Heart left ventricle (tissue), 16 donors: ENCODE data around the gene CBX4. TPM values are rescaled to one million over a fixed set of nuclear protein-coding genes. Genes with fewer than 3 reads are reported as not detected.

ENCODE experiments used
- ATAC-seq, 4 donors: fragments of 200-7000 bp; cut with Tn5 transposase; one replicate each; pipeline ENCODE4 v1.9.1; 2020 to 2022; ENCODE audit warnings: moderate library complexity in 4 of 4, mild to moderate bottlenecking in 3 of 4, moderate number of reproducible peaks in 1 of 4
- DNase-seq, 5 donors: peaks; one replicate each; pipeline ENCODE4 v3.0.0-alpha.2; 2020
- H3K27ac ChIP-seq, 12 donors: fragments of 200-600 bp; sonication (generic) in 4 of 12; one replicate each; pipeline versions ENCODE4 v1.5.0 to v1.8.0; 2016 to 2022; ENCODE audit warnings: mild to moderate bottlenecking in 2 of 12
- H3K27me3 ChIP-seq, 9 donors: fragments of 200-600 bp; sonication (generic) in 2 of 9; one replicate each; pipeline versions ENCODE4 v1.5.1 to v1.8.0; 2016 to 2022; ENCODE audit warnings: mild to moderate bottlenecking in 3 of 9
- H3K36me3 ChIP-seq, 9 donors: fragments of 200-600 bp; sonication (generic) in 2 of 9; one replicate each; pipeline versions ENCODE4 v1.5.0 to v1.8.0; 2018 to 2022; ENCODE audit warnings: mild to moderate bottlenecking in 2 of 9
- H3K4me1 ChIP-seq, 12 donors: fragments of 200-600 bp; sonication (generic) in 4 of 12; one replicate each; pipeline versions ENCODE4 v1.5.0 to v1.8.0; 2016 to 2022; ENCODE audit warnings: mild to moderate bottlenecking in 3 of 12
- H3K4me3 ChIP-seq, 12 donors: fragments of 200-600 bp; sonication (generic) in 4 of 12; one replicate each; pipeline versions ENCODE4 v1.5.0 to v1.8.0; 2017 to 2022; ENCODE audit warnings: mild to moderate bottlenecking in 9 of 12, moderate library complexity in 4 of 12
- H3K9me3 ChIP-seq, 12 donors: fragments of 200-600 bp; sonication (generic) in 4 of 12; one replicate each; pipeline versions ENCODE4 v1.5.0 to v1.8.0; 2016 to 2022; ENCODE audit warnings: mild to moderate bottlenecking in 1 of 12
- POLR2A ChIP-seq, 2 donors: fragments of 450-650 bp; IDR thresholded peaks; one replicate each; pipeline ENCODE4 v1.6.1; 2017; ENCODE audit warnings: antibody characterized with exemption in 2 of 2, mild to moderate bottlenecking in 2 of 2, moderate library complexity in 2 of 2
- WGBS, 4 donors: extraction: QIAGEN DNeasy Blood & Tissue Kit in 2 of 4; methylation state at CpG; one replicate each; pipeline versions ENCODE4 v1.1.5 to v1.1.7; 2013 to 2018; 5-methylcytosine and 5-hydroxymethylcytosine counted together
- intact Hi-C, 10 donors: fragments of 100-400 bp; cut with DNase I; formaldehyde crosslinking; loops; one replicate each; pipeline versions ENCODE4 v1.11.1 to v1.14.2; 2022
- polyA plus RNA-seq, 2 donors: library from polyadenylated mRNA; stranded (reverse); fragments of 200-250 nt; gene quantifications; one replicate each; pipeline ENCODE4 v1.2.3, GENCODE V29; 2013
- total RNA-seq, 9 donors: library from RNA; depleted of rRNA in 2 of 9; stranded (reverse); fragments of >200 nt in 2 of 9; fragmentation: NEBNext Ultra II Directional in 3 of 9; extraction: Animal tissue kit (Norgen Biotek cat#: 25700) in 3 of 9; gene quantifications; one replicate each; pipeline versions ENCODE4 v1.1.0 to v1.2.4, GENCODE V29; 2016 to 2023
- TF ChIP-seq, protein P1 (sequence below), 12 donors: fragments of 200-600 bp; sonication (generic) in 4 of 12; IDR thresholded peaks; one replicate each; pipeline versions ENCODE4 v1.5.0 to v1.8.0; 2018 to 2022; ENCODE audit warnings: antibody characterized with exemption in 12 of 12, mild to moderate bottlenecking in 5 of 12
- donor health status: ischemic (EF 13 %, LVEDD 7.1; RV severe dilation, severe dysfunction).
- donor health status: healthy with polysubstance abuse.
- donor health status: DM: no; HTN: yes; CAD: no.
- donor health status: DM: no; HTN: no; CAD: no.
- donor health status: ischemic (EF 25% LVEDD 6.9; RV normal size, moderate dysfunction).
- donor health status: ischemic (EF 25% LVEDD 5.7; RV mildly dilated, moderate dysfunction).
- donor health status: healthy.
- donor health status: DM: yes; HTN: yes; CAD: no.
- donor health status: ischemic (EF 35%, LVEDD 5.7; RV mildly dilated, moderate dysfunction).
- donor health status: nonischemic (EF 11% LVEDD 7.7; RV severe dilation, severe dysfunction).
- donor health status: DM: yes; HTN: yes; CAD: no.
- donor health status: PGD.
- donor health status: ischemic (EF 29% LVEDD 5.4; RV normal size, mild dysfunction).
- donor health status: nonischemic (EF 23%, LVEDD 6.1; RV moderate dilation, normal function).

Gene CBX4
- total and polyA plus RNA-seq, 11 donors = 10.9 to 41.1 (median 26.8) TPM

DNA sequence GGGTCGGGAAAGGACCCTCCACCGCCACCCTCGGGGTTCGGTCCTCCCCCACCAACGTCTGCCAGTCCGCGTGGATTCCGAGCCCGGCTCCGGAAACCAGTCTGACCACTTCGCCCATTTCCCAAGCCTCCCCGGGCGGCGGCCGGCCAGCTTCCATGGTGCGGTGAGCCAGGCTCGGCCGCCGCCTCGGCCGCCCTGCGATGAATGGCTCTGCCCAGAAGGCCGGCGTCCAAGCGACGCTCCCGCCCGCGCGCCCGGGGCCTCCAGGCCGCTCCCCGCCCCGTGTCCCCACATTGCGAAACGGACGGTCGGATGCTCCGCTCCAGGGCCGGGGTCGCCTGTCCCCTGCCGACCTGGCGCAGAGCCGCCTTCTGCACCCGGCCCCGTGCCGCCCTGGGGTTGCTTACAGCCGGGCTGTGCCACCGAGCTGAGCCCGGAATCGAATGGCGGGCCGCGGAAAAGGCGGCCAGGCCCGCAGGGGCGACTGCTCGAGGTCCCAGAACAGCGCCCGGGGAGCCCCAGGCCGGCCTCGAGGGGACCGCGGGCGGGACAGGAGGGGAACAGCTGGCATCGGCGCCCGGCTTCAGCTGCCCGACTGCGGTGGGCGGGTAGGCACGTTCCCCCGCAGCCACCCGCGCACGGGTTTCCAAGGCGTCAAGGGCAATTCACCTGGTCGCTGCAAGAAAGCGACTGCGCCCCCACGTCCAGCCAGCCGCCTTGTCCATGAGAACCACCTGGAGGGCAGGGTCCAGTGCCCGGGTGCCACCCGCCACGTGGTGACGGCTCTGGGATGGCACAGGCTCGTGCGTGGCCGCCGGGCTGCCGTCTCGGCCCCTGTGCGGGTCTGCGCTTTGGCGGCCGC lies 24.0 kb downstream of the CBX4 start:
- Histone ChIP-seq H3K36me3 (no peaks in the 10 kb centered on the region), H3K27ac (no peak overlapping the region), H3K9me3 (no peaks in the 10 kb centered on the region), H3K4me3 (peak overlapping the region in 10 of 12 donors; percentile 3 to 43 (median 27)), H3K27me3 (peaks cover 45 to 77% (median 59%) of the 10 kb centered on the region in 9 donors), H3K4me1 (peaks cover 4 to 69% (median 39%) of the 10 kb centered on the region in 12 donors)
- ATAC-seq (peak in 2 of 4 donors; percentile 7 to 17), DNase-seq (peak in 1 of 5 donors; percentile 24)
- TF ChIP-seq, protein P1, sequence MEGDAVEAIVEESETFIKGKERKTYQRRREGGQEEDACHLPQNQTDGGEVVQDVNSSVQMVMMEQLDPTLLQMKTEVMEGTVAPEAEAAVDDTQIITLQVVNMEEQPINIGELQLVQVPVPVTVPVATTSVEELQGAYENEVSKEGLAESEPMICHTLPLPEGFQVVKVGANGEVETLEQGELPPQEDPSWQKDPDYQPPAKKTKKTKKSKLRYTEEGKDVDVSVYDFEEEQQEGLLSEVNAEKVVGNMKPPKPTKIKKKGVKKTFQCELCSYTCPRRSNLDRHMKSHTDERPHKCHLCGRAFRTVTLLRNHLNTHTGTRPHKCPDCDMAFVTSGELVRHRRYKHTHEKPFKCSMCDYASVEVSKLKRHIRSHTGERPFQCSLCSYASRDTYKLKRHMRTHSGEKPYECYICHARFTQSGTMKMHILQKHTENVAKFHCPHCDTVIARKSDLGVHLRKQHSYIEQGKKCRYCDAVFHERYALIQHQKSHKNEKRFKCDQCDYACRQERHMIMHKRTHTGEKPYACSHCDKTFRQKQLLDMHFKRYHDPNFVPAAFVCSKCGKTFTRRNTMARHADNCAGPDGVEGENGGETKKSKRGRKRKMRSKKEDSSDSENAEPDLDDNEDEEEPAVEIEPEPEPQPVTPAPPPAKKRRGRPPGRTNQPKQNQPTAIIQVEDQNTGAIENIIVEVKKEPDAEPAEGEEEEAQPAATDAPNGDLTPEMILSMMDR (IDR thresholded peaks at IDR 0.05) = no peak
- TF ChIP-seq POLR2A (IDR thresholded peaks at IDR 0.05) = no peak
- WGBS, 4 donors = 14 to 37% (median 18%) methylated on average over 53 to 96 of the region's 96 CpGs
- intact Hi-C loops = loop anchor here in 2 of 10 donors (5.0 kb wide), 2 partner anchors 57 to 177 kb away; no protein-coding TSS in a partner anchor

DNA sequence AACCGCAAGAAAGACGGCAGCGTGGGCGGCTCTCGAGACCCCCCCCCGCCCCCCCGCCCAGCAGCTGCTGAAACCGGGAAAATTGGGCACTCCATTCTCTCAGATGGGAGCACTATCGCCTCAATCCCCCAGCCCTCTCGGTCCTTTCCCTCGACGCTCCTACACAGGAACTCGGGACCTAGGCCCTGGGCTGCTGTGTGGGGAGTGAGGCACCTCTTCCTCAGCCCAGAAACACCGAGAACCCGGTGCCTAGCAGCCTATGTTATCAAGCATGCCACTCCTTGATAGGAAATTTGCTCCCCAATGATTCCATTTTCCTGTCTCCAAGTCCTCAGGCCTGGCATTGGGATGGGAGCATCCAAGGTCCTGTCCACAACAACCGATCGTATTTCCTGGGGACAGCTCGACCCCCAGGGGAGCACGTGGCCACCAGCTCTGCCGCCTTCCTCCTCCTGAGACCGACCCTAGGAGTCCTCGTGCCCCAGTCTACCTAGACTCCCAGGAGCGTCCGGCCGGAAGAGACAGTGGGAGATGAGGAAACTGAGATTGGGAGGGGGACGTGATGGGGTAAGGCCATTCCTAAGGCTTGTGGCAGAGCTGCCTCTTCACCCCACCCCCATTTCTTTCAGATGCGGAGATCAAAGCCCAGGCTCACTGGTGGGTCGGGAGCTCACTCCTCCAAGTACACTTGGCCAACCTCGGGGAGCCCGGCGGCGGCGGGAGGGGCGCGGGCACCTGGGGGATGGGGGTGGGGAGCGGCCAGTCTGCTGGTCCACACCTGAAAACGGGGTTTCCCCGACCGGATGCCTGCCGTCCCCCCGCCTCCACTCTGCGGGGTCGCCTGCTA lies 24.9 kb downstream of the CBX4 start:
- peak overlapping the region in 9 of 12 donors; percentile 17 to 43 (median 29) for H3K4me3 ChIP-seq
- no peaks in the 10 kb centered on the region for H3K9me3 ChIP-seq
- intact Hi-C loops = loop anchor here in 1 of 10 donors (5.0 kb wide), 1 partner anchor 178 kb away; no protein-coding TSS in a partner anchor
- H3K36me3 ChIP-seq = no peaks in the 10 kb centered on the region
- DNase-seq (no peak), ATAC-seq (no peak)
- WGBS, 4 donors = 32 to 41% (median 34%) methylated on average over 27 to 43 of the region's 43 CpGs
- peaks cover 4 to 68% (median 37%) of the 10 kb centered on the region in 12 donors for H3K4me1 ChIP-seq
- TF ChIP-seq, protein P1 (IDR thresholded peaks at IDR 0.05) = no peak
- TF ChIP-seq POLR2A (IDR thresholded peaks at IDR 0.05) = no peak
- peaks cover 47 to 84% (median 66%) of the 10 kb centered on the region in 9 donors for H3K27me3 ChIP-seq
- no peak overlapping the region for H3K27ac ChIP-seq

DNA sequence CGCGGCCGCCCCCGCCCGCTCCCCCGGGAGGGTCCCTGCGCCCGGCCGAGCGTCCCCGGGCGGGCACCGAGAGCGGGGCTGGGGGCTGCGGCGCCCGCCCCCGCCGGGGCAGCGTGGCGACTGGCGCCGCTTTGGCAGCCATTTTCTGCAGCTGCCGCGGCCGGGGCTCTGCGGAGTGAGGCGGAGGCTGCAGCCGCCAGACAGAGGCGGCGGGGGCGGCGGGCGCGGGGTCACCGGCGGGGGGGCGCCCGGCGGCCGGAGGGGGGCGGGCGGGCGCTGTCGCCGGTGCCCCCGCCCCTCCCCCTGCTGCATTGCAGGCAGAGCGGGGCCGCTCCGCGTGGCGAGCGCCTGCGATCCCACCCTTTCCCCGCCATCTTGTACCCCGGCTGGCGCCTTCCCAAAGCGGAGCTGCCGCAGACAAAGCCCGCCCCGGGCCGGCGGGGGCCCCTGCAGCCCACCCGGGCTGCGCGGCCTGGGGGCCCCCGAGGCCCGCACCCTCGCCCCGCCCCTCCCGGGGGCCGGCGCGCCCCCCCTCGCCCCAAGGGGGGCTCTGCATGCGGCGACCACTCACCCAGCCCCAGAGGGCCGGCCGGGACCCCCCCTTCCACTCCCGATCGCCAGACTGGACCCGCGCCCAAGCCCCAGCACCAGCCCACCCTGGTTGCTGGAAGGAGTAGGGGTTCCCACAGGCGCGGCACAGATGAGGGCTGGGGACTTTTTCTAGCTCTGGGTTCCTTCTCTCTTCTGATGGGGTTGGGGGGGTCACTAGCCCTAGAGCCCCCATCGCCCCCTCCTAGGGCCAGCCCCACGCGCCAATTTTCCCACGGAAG lies 25.7 kb downstream of the CBX4 start:
- H3K27ac ChIP-seq = no peak overlapping the region
- 4 to 13% (median 6%) methylated on average over 17 to 89 of the region's 89 CpGs for WGBS, 4 donors
- H3K9me3 ChIP-seq = no peaks in the 10 kb centered on the region
- peak overlapping the region in 10 of 12 donors; percentile 4 to 61 (median 40) for H3K4me3 ChIP-seq
- H3K4me1 ChIP-seq = peaks cover 4 to 63% (median 34%) of the 10 kb centered on the region in 12 donors
- peak in 1 of 5 donors; percentile 30 for DNase-seq
- H3K27me3 ChIP-seq = peaks cover 56 to 88% (median 74%) of the 10 kb centered on the region in 9 donors
- no peak for TF ChIP-seq POLR2A (IDR thresholded peaks at IDR 0.05)
- TF ChIP-seq, protein P1 (IDR thresholded peaks at IDR 0.05) = no peak
- no peak for ATAC-seq
- no peaks in the 10 kb centered on the region for H3K36me3 ChIP-seq
- intact Hi-C loops = loop anchor here in 3 of 10 donors (2.0 to 5.0 kb wide), 2 partner anchors 25 to 179 kb away; partner anchors contain the start of gene CBX4 (in 2 of the 3)
